GM18907 (cell line): ENCODE measurements around the gene ALS2.

Experiments used
- ATAC-seq: cut with Tn5 transposase; IDR thresholded peaks from one replicate; pipeline ENCODE4 v1.9.1; 2021; ENCODE audit warnings: mild to moderate bottlenecking, moderate library complexity; ENCODE audit not compliant: unreplicated experiment

Gene ALS2

DNA sequence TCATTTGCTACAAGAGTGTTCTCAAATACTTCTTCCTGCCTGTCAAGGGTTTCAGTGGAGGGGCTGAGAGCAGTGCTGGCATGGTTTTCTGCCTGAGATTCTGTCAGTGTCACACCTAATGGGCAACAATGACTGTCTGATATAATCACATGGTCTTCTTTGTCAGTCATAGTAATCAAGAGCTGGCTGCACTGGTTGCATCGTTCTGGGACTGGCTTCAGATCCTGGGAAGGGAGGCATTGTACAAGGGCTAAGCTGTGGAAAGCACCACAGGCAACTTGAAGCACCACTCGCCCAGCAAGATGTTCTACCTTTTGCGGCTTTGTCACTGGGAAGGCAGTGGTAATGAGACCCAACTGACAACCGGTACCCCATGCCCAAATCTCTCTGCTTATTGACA is 19.6 kb downstream of the ALS2 start:
- no peak for ATAC-seq

DNA sequence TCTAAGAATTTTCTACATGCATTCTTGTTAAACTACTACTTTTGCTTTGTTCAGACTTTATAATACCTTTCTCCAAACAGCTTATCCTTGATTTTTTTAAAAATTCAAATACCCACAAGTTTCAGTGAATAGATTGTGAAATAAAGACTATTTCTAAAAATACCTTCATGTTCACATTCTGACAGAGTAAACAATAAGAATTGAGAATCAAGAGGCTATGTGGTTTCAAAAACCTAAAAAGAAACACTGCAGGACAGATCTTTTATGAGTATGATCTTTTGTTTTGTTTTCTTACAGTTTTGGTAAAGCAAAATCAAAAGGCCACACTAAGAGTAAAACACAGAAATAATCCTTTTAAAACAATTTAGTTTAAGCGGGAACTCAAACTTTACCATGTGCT is 21.2 kb downstream of the ALS2 start:
- no peak for ATAC-seq

DNA sequence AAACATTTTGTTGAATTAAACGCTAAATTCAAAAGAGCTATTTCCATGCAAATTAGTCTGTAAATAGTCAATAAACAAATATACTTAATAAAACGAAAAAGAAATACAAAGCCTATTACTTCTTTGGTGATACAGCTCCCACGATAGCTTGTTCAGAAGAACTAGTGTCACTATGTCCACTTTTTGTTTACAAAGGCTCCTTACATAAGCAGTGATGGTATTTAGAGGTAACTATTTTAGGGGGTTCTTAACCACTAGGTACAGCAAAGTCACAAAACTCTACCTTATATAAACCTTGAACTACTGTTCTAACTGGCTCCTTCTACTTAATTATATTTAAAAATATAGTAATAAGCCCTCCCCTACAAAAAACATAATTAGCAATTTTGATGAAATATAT is 21.9 kb downstream of the ALS2 start:
- ATAC-seq = no peak

DNA sequence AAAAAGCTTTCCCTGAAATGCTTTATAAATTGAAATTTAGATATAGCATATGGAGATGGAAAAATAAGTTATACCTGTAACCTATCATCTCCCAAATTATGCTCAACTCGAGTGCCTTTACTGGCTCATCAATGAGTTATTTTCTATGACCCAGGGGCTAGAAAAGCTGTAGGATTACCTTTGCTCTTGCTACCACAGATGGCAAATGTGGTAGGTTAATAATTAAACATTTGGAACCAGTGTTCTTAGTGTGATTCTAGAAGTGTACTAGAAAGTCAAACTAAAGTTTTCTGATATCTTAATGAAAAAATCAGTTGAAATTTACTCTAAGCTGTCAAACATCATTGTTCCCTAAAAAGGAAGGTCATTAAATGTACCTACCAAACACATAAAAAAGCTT is 22.5 kb downstream of the ALS2 start:
- no peak for ATAC-seq

DNA sequence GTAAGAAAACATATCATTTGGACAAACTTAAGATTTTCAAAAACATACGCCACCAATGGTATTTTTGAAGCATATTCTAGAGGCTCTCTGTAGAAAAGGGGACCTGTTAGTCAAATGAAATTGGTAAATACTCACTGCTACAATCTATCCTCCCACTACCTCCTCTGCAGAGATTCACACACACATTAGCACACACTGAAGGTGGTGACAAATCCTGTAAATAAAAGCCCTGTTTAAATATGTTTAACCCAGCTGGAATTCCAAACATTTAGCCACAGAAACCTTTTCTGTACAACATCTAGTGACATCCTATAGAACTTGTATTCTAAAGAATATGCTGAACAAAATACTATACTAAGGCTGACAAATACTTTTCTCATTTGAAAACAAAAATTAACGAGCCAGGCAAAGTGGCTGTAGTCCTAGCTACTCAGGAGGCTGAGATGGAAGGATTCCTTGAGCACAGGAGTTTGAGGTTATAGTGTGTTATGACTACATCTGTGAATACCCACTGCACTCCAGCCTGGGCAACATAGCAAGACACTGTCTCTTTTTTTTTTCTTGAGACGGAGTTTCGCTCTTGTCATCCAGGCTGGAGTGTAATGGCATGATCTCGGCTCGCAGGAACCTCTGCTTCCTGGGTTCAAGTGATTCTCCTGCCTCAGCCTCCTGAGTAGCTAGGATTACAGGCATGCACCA is 25.9 kb downstream of the ALS2 start:
- no peak for ATAC-seq

DNA sequence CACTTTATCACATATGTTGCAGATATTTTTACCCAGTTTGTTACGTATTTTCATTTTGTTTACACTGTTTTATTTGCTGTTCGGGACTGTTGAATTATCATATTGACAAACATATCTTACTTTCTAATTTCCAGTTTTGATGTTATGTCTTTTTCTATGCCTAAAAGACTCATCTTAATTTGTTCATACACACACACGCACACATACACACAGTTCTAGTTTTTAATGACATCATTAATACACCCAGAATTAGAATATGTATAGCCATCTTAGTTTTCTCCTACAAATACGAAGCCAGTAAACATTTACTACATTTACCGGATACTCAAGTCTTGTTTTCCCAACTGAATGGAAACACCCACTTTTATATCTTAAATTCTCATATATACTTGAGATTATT is 29.2 kb downstream of the ALS2 start:
- ATAC-seq = no peak

DNA sequence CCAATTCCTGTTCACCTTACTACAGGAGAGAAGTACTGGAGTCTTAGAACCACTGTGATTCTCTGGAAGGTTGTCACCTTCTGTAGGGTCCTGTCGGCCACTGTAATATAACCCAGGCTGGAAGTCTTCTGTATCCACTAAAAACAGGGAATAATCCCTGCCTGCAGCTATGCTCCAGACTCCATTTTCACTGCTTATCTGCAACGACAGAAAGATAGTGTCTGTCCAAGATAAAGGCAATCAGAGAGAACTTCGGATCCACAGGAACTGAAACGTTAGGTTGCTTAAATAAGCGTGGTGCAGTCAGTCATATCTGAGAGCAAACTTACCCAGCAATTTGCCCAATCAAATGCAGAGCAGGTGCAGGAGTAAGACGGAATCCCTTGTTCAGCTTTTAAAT is 34.2 kb downstream of the ALS2 start:
- no peak for ATAC-seq

DNA sequence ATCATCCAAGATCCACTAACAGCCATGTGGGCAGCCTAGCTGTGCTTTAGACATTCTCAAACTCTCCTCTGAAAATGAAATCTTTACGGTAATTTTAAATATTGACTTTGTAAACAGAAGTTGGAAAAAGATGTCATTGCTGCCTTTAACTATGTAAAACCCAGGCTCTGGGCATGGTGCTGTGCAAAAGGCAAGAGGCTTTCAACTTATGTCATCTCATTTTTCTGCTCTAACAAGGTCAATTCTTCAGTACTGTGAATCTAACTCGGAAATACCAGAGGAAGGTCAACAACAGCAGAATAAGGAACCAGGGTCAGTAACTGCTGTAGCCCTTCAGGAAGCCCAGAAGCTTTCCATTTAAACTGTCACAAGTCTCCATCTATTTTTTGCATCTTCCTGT is 45.2 kb downstream of the ALS2 start:
- ATAC-seq = no peak

DNA sequence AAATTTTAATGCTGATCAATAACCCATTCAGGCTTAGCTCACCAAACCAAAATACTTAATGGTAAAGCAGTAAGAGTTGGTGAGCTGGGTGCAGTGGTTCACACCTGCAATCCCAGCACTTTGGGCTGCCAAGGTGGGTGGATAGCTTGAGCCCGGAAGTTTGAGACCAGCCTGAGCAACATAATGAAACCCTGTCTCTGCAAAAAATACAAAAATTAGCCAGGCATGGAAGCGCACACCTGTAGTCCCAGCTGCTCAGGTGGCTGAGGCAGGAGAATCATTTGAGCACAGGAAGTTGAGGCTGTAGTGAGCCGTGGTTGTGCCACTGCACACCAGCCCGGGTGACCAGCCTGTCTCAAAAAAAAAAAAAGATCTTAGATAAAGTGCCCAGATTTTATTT is 46.6 kb downstream of the ALS2 start:
- no peak for ATAC-seq

DNA sequence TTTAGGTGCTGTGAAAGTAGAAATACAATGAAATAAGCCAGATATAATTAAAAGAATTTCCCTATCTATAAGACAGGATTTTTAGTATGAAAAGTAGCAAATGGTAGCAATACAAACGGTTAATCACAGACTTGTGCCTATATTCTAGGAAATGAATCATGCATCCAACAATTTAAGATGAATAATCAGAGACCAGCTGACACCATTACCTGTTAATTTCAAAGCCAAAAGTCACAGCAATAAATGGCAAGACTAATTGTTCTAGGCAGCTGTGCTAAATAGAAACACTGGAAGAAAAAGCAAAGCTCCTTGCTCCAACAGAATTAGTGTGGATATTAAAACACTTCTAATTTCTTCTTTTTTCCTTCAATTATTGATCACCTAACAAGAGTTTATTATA is 47.2 kb downstream of the ALS2 start:
- no peak for ATAC-seq

DNA sequence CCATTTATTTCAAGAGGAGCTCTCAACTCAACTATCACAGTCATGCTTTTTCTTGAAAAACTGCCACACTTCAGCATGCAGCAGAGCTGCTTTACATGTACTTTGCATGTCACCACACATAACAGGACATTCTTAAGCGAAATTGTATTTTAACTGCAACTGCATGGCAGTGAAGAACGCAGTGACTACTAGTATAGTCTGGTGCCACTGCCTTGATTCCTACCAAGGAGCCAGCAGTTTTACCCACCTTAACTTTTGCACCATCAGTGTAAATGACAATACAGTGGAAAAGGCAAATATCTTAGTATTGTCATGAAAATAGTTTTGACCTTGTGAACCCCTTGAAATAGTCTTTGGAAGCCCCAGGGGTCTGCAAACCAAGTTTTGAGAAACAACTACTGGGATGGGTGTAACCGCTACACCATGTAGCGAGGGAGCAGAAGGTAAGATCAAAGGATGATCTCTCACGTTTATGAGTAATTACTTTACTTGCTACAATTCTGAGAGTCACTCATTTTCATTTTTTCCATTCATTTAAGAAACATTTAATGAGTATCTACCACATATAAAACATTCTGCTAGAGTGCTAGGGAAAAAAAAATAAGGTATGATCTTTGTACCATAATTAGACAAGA is 50.0 kb downstream of the ALS2 start:
- no peak for ATAC-seq

DNA sequence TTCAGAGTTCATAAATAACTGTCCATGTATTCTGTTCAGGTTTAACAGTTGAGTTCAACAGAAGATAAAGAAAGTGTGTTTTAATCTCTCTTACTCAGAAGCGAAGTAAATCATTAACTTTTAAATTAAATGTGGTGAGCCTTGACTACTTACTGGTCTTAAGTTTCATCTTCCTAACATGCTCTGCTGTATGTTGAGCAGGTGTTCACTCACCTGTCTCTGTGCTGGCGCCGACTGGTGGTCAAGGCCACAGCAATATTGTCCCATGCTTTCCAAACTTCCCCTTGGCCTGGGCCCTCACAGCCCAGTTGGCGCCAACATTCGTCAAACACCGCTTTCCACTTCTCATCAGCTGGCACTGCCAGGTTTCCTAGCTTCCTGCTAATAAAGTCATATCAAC is 65.3 kb downstream of the ALS2 start:
- ATAC-seq = no peak

DNA sequence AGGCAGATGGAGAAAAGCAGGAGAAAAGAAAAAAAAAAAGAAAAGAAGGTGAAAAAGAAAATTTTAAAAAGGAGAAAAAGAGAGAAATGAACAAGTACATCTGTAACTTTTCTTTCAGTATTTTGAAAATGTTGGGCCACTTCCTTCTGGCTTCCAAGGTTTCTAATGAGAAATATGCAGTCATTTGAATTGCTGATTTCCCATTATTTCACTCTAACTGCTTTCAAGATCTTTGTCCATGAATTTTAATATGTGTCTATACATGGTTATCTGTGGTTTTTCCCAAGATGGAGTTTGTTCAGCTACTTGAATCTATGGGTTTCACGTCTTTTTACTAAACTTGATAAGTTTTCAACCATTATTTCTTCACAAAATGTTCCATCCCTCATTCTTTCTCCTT is 68.0 kb downstream of the ALS2 start:
- no peak for ATAC-seq

DNA sequence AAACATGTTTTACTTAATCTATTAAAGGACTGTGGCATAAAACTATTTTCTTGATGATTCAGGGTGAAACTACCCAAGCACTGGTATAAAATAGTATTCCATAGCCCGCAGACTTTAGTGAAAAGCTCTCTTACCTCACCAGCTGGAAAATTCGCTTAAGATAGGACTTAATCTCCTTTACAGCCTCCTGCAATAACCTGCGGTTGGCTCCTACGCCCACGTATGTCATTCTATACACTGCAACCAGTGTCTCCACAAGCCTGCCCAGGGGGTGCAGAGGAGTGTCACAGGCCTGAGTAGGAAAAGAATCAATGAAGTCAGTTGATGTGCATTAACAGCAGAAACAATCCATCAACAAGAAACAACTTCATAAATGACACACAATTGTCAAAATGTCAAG is 71.0 kb downstream of the ALS2 start:
- no peak for ATAC-seq

DNA sequence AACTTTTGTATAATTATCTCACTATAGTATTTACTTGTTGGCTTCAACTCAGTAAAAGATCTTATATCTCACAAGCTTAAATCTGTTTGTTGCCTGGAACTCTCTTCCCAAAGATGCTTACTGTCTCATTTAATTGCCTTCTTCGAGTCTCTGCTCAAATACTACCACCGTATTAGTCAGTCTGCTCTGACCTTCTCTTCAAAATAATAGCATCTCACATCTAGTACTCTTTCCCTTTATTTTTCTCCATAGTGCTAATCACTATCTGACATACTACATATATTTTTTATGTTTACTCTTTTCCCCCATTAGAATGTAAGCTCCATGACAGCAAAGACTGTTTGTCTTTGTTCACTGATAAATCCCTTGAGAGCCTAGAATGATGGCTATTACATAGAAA is 71.7 kb downstream of the ALS2 start:
- ATAC-seq = no peak

DNA sequence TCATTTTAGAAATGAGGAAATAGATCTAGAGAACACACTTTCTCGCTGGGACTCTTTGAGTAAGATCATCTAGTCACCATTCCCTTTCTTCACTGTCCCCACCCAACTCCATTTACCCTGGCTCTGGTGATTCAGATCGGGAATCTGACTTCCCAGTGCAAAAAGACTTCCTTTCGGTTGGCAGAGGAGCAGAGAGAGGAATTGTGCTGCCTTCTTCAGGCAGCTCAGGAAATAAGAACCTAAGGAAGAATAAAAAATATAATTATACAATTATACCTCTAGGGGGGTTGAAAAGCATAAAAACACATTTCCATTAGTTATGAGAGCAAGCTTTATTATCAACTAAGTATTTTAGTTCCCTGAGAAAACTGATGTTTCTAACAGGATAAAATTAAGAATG is 73.0 kb downstream of the ALS2 start:
- no peak for ATAC-seq

DNA sequence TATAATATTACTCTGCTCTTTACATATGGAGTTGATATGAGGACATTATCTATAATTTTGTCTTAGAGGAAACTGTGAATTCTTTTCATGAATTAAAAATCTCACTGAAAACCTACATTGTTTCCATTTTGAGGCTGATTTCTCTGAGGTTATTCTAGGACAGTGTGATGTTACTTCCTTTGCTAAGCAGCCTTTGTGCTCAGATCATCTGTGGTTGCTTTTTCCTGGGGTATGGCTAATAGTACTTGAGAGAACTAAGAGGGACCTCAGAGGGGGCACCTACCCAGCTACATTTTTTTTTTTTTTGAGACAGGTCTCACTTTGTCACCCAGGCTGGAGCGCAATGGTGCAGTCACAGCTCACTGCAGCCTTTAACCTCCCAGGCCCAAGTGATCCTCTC is 73.6 kb downstream of the ALS2 start:
- no peak for ATAC-seq

DNA sequence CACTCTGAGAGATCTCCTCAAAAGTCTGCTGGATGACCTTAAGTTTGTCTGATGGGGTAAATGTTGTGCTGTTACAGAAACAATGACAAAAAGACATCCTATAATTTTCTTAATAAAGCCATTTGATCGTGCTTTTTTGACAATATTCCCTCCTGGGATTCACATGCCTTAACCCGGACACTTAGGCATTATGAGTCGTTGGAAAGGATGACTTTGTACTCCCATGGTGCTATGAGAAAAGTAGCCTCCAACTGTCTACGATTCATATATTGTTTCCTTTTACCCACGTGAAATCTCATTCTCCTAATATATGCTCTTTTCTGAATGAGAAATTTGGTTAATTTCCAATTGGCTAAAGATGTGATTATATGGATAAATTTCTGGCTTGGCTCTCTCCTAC is 76.2 kb downstream of the ALS2 start:
- no peak for ATAC-seq

DNA sequence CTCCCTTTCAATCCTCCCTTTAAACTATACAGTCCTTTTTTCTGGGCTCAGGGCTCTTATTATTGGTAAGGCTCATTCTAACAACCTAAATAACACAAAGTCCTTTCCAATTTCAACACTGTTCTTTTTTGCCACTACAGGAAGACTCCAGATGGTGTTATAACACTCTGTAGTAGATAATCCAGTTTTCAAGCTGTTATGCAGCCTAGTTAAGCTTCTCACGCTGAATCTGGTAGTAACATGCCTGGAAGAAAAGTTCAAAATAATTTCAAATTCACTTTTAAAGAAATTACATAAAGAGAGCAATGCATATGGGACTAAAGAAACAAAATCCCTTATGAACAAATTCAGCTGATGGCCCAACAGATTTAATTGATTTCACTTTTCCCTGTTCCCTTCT is 79.1 kb downstream of the ALS2 start:
- ATAC-seq = no peak

DNA sequence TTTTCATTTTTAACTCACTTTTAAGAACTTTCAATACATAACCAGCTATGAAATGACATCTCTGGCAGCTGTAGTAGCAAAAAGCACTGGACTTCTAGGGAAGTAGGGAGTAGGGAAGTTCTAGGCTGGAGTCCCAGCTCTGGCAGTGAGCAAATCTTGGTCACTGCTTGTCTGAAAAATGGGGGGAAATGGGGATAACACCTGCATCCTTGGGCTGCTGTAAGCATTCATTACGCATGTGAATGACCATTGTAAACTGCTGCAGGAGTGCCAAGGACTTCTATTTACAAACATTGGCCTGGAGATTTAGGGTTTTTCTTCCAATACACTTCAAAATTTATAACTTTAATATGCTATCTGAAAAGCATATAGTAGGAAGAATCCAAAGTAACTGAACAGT is 81.3 kb downstream of the ALS2 start:
- ATAC-seq = no peak

DNA sequence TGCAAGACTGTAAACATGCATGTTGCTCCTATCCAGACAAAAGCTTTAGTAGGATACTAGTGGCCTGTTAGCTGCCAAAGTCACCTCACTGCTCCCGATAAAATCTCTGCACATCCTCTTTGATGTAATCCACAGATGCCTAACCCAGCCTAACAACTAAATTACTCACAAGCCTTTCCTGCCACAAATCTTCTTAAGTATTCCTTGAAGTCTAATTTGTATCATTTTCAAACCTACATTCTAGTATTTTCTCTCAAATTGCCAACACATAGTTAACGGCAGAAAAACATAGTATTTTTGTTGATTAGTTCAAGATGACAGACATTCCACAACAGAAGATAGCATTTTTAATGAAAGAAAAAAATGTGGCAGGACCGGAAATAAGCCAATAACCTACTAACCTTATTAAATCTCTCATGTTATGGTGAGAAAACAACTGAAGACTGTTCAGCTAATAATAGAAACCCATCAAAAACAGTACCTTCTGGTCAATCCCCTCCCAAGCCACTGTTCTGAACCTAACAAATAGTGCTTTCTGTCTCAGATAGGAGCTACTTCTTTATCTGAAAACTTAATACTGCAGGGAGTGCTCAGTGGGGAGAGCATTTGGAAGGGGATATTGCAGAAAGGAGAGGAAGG is 82.0 kb downstream of the ALS2 start, which contains the start of gene MPP4:
Gene MPP4, minus strand, starts transcription at position 57 of the 639 bp plus-strand sequence. CDS start 4,690 bp downstream, outside the sequence.
- no peak for ATAC-seq

DNA sequence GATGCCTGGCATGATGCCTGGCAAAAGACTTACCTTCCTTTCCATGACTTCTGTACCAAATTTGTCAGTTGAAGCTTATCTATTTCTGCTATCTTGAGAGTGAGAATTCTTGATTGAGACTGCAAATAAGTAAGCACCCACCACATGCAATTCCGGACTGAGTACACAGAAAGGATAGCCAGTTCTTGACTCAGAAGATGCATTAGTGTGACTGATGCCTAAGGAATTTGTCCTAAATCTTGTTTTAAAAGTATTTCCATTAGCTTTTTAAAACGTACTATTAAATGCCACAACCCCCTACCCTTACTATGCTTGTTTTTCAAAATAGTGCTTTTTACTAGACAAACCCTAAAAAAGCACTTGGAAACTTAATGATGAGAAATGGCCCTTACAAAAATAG is 82.8 kb downstream of the ALS2 start:
- no peak for ATAC-seq
